GM23338 (cell line): ENCODE results near the gene MRTFA. TPM values are rescaled to one million over a fixed set of nuclear protein-coding genes. Genes with fewer than 3 reads are reported as not detected.

ENCODE experiments used
- ATAC-seq: fragments of 200-7000 bp; cut with Tn5 transposase; 3 replicates; pipeline ENCODE4 v1.9.1; 2020
- DNase-seq: peaks from one replicate; pipeline ENCODE4 v3.0.0-alpha.2; 2015; ENCODE audit warnings: low spot score
- H2AFZ ChIP-seq: fragments of 200-600 bp; sonication (generic); 2 replicates; pipeline ENCODE4 v1.8.0; 2016; ENCODE audit warnings: antibody characterized with exemption, mild to moderate bottlenecking, moderate library complexity
- H3F3A ChIP-seq: fragments of 200-600 bp; sonication (generic); replicated peaks from 2 replicates; pipeline ENCODE4 v1.8.0; 2017; ENCODE audit warnings: antibody characterized with exemption, mixed run types, low read depth
- H3K27ac ChIP-seq: fragments of 200-600 bp; sonication (generic); 2 replicates; pipeline ENCODE4 v1.6.1; 2016; ENCODE audit warnings: low read depth
- H3K27me3 ChIP-seq: fragments of 200-600 bp; sonication (generic); 2 replicates; pipeline ENCODE4 v1.8.0; 2016; ENCODE audit warnings: mild to moderate bottlenecking, mixed run types, moderate library complexity; ENCODE audit not compliant: insufficient read depth
- H3K36me3 ChIP-seq: fragments of 200-600 bp; sonication (generic); 2 replicates; pipeline ENCODE4 v1.8.0; 2016; ENCODE audit warnings: mild to moderate bottlenecking; ENCODE audit not compliant: insufficient read depth
- H3K4me1 ChIP-seq: fragments of 200-600 bp; sonication (generic); 2 replicates; pipeline ENCODE4 v1.8.0; 2016; ENCODE audit warnings: mild to moderate bottlenecking, moderate library complexity; ENCODE audit not compliant: insufficient read depth
- H3K4me2 ChIP-seq: fragments of 200-600 bp; sonication (generic); 2 replicates; pipeline ENCODE4 v1.7.1; 2017; ENCODE audit warnings: mixed run types
- H3K4me3 ChIP-seq: fragments of 200-600 bp; sonication (generic); 2 replicates; pipeline ENCODE4 v1.6.1; 2016; ENCODE audit warnings: mixed run types
- H3K79me2 ChIP-seq: fragments of 200-600 bp; sonication (generic); replicated peaks from 2 replicates; pipeline ENCODE4 v1.8.0; 2017; ENCODE audit warnings: mild to moderate bottlenecking; ENCODE audit not compliant: insufficient read depth
- H3K9me2 ChIP-seq: fragments of 200-600 bp; sonication (generic); 2 replicates; pipeline ENCODE4 v1.8.0; 2017; ENCODE audit not compliant: insufficient read depth
- H4K20me1 ChIP-seq: fragments of 200-600 bp; sonication (generic); replicated peaks from 2 replicates; pipeline ENCODE4 v1.8.0; 2017; ENCODE audit warnings: mild to moderate bottlenecking; ENCODE audit not compliant: insufficient read depth
- H3K27ac Mint-ChIP-seq: 2 replicates; pipeline ENCODE4 v1.8.0; 2020; ENCODE audit warnings: inconsistent platforms, mild to moderate bottlenecking, moderate library complexity, mixed read lengths
- H3K27me3 Mint-ChIP-seq: 3 replicates; pipeline ENCODE4 v1.8.0; 2022; ENCODE audit warnings: low read depth, mild to moderate bottlenecking, moderate library complexity, mixed read lengths, inconsistent platforms; ENCODE audit not compliant: insufficient read depth, poor library complexity
- H3K36me3 Mint-ChIP-seq: 3 replicates; pipeline ENCODE4 v1.8.0; 2021; ENCODE audit warnings: low read depth, mild to moderate bottlenecking, inconsistent platforms, moderate library complexity, mixed read lengths
- H3K4me1 Mint-ChIP-seq: 3 replicates; pipeline ENCODE4 v1.8.0; 2020; ENCODE audit warnings: mild to moderate bottlenecking, inconsistent platforms, mixed read lengths
- H3K4me3 Mint-ChIP-seq: 3 replicates; pipeline ENCODE4 v1.8.0; 2021; ENCODE audit warnings: moderate library complexity, mild to moderate bottlenecking, inconsistent platforms, mixed read lengths
- H3K9me3 Mint-ChIP-seq: 3 replicates; pipeline ENCODE4 v1.8.0; 2020; ENCODE audit warnings: moderate library complexity, mild to moderate bottlenecking, inconsistent platforms, mixed read lengths
- EZH2 ChIP-seq: fragments of 200-600 bp; sonication (generic); IDR thresholded peaks from one replicate; pipeline ENCODE4 v1.8.0; 2017; ENCODE audit warnings: antibody characterized with exemption, mild to moderate bottlenecking, low read depth; ENCODE audit not compliant: unreplicated experiment
- EZH2phosphoT487 ChIP-seq: fragments of 200-600 bp; sonication (generic); IDR thresholded peaks from one replicate; pipeline ENCODE4 v1.8.1; 2018; ENCODE audit warnings: antibody characterized with exemption; ENCODE audit not compliant: unreplicated experiment
- JUNB ChIP-seq: IDR thresholded peaks from one replicate; pipeline ENCODE4 v1.6.1; 2016; ENCODE audit warnings: antibody characterized with exemption; ENCODE audit not compliant: unreplicated experiment
- NANOG ChIP-seq: IDR thresholded peaks from 2 replicates; pipeline ENCODE4 v1.6.1; 2016; ENCODE audit warnings: antibody characterized with exemption, borderline replicate concordance
- POLR2AphosphoS5 ChIP-seq: IDR thresholded peaks from 2 replicates; pipeline ENCODE4 v1.6.1; 2016; ENCODE audit warnings: antibody characterized with exemption, low read depth
- STAT1 ChIP-seq: IDR thresholded peaks from one replicate; pipeline ENCODE4 v1.6.1; 2016; ENCODE audit warnings: antibody characterized with exemption; ENCODE audit not compliant: unreplicated experiment
- ZNF114 ChIP-seq: fragments of 250-450 bp; sonication (Bioruptor Pico); IDR thresholded peaks from 2 replicates; pipeline ENCODE4 v1.5.0; 2020; ENCODE audit warnings: mild to moderate bottlenecking, moderate library complexity
- ZNF331 ChIP-seq: fragments of 250-450 bp; sonication (Bioruptor Pico); IDR thresholded peaks from 2 replicates; pipeline ENCODE4 v1.5.0; 2020; ENCODE audit warnings: low read depth, mild to moderate bottlenecking, moderate library complexity
- ZNF462 ChIP-seq: fragments of 250-450 bp; sonication (Bioruptor Pico); IDR thresholded peaks from 2 replicates; pipeline ENCODE4 v1.5.0; 2020; ENCODE audit warnings: mild to moderate bottlenecking, moderate library complexity
- polyA plus RNA-seq: library from polyadenylated mRNA; unstranded; fragments of >200 nt; fragmentation: Nextera tagmentation; extraction: Ambion mirVana; gene quantifications from 2 replicates; pipeline ENCODE4 v1.2.1, GENCODE V29; 2016
- total RNA-seq: library from RNA; depleted of rRNA; stranded (reverse); fragments of >200 nt; shearing (Covaris generic); gene quantifications from 2 replicates; pipeline ENCODE4 v1.2.3, GENCODE V29; 2014

The MRTFA gene
- total and polyA plus RNA-seq, 2 experiments from 2014 or later: 18.1 to 92.4 TPM

GRCh38 chr22:40423310-40423688 is 213.2 kb downstream of the MRTFA start (continued):
- TF ChIP-seq ZNF462 (no peak), STAT1 (no peak)

- TF ChIP-seq ZNF114 (CRISPR knock-in tag) (no peak), EZH2 (no peak), ZNF462 (no peak), STAT1 (no peak), ZNF331 (CRISPR knock-in tag) (no peak), EZH2phosphoT487 (no peak), POLR2AphosphoS5 (no peak), JUNB (no peak), NANOG (no peak)
- Mint-ChIP-seq H3K36me3 (peaks cover 29% of the 10 kb centered on the region), H3K4me1 (no peaks in the 10 kb centered on the region; the same call in 2 of the 3 replicates), H3K27ac (no peak overlapping the region), H3K27me3 (peaks cover 5% of the 10 kb centered on the region), H3K4me3 (no peak overlapping the region), H3K9me3 (no peaks in the 10 kb centered on the region)
- Histone ChIP-seq H3K9me2 (no peaks in the 10 kb centered on the region), H2AFZ (no peak overlapping the region), H3K4me2 (no peak overlapping the region), H3K27me3 (no peaks in the 10 kb centered on the region), H3K27ac (no peak overlapping the region), H3K4me3 (no peak overlapping the region), H3K36me3 (no peaks in the 10 kb centered on the region), H4K20me1 (0 out of 2 replicates have a peak, but pooled peaks cover 4% of the 10 kb centered on the region), H3K4me1 (no peaks in the 10 kb centered on the region), H3F3A (no peaks in the 10 kb centered on the region), H3K79me2 (no peaks in the 10 kb centered on the region)
- no peak for ATAC-seq
- DNase-seq: no peak
These were observed 213.8 kb downstream of the MRTFA start for GRCh38 chr22:40422558-40423309.
